ENCODE data around the gene ACACB. TPM values are rescaled to one million over a fixed set of nuclear protein-coding genes. Genes with fewer than 3 reads are reported as not detected.

The ACACB gene
- total RNA-seq, 2 donors from 2014 or later: 6.8 to 12.7 TPM

DNA sequence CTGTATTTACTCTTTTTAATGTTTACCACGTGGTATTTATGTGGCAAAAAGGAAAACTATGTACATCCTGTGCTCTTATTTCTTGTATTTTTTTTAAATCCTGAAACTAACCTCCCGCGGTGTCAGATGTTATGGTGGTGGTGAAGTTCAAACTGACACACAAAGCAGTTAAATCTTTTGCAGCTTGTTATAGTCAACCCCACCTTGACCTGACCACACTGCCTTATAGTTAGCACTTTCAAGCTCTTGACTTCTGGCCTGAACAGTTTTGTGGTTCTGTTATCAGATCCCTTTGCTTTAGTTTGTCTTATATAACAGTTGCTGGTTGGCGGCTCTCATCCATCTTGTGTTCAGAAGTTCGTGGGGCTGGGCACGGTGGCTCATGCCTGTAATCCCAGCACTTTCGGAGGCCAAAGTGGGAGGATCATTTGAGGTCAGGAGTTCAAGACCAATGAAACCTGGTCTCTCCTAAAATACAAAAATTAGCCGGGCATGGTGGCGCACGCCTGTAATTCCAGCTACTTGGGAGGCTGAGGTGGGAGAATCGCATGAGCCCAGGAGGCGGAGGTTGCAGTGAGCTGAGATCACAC is 16.9 kb upstream of the ACACB start:
- H3K4me3 Mint-ChIP-seq: peak overlapping the region; percentile 75
- Histone ChIP-seq H3K4me3 (ENCODE audit: low read length) (peak overlapping the region; percentile 93), H3K4me1 (ENCODE audit: control insufficient read depth, insufficient read depth, low read length) (peaks cover 4% of the 10 kb centered on the region), H3K9ac (ENCODE audit: extremely low read depth, low read length, poor library complexity, severe bottlenecking) (no peak overlapping the region), H3K36me3 (ENCODE audit: control insufficient read depth, insufficient read depth, low read length) (peaks cover 50% of the 10 kb centered on the region), H3K9me3 (ENCODE audit: control insufficient read depth, low read length) (no peaks in the 10 kb centered on the region), H3K27me3 (ENCODE audit: control insufficient read depth, insufficient read depth, low read length, poor library complexity, severe bottlenecking) (no peaks in the 10 kb centered on the region), H3K27ac (ENCODE audit: low read depth, low read length) (no peak overlapping the region)
- 94 to 95% methylated on average over 11 to 12 of the region's 12 CpGs for WGBS, 2 experiments (ENCODE audit: insufficient coverage in 1 of 2, insufficient read length in 1 of 2)
- peaks cover 9% of the 10 kb centered on the region for H3K4me1 Mint-ChIP-seq
- no peak for DNase-seq
- no peaks in the 10 kb centered on the region for H3K27me3 Mint-ChIP-seq (ENCODE audit: insufficient read depth)
- TF ChIP-seq, protein P1, sequence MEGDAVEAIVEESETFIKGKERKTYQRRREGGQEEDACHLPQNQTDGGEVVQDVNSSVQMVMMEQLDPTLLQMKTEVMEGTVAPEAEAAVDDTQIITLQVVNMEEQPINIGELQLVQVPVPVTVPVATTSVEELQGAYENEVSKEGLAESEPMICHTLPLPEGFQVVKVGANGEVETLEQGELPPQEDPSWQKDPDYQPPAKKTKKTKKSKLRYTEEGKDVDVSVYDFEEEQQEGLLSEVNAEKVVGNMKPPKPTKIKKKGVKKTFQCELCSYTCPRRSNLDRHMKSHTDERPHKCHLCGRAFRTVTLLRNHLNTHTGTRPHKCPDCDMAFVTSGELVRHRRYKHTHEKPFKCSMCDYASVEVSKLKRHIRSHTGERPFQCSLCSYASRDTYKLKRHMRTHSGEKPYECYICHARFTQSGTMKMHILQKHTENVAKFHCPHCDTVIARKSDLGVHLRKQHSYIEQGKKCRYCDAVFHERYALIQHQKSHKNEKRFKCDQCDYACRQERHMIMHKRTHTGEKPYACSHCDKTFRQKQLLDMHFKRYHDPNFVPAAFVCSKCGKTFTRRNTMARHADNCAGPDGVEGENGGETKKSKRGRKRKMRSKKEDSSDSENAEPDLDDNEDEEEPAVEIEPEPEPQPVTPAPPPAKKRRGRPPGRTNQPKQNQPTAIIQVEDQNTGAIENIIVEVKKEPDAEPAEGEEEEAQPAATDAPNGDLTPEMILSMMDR (conservative IDR thresholded peaks at IDR 0.05): no peak
- peaks cover 43% of the 10 kb centered on the region for H3K36me3 Mint-ChIP-seq (ENCODE audit: low read depth)
- H3K9me3 Mint-ChIP-seq: no peaks in the 10 kb centered on the region
- no peak overlapping the region for H3K27ac Mint-ChIP-seq

DNA sequence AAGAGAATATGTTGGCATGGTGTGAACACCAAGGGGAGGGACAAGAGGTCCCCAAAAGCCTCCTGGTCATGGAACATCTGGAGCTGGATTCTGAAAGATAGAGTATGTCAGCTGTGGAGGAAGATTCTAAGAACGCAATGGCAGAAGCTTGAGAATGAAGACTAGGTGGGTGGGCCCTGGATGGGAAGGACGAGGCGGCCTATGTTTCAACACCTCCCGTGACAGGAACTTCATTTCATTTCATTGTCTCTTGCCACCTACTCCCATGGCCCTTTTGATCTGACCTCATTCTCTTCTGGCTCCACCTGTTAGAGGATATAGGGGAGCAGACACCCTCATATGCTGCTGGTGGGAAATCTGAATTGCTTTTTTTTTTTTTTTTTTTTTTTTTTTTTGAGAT is 15.6 kb upstream of the ACACB start:
- Mint-ChIP-seq H3K27ac (peak overlapping the region; percentile 52), H3K36me3 (ENCODE audit: low read depth) (peaks cover 52% of the 10 kb centered on the region), H3K9me3 (no peaks in the 10 kb centered on the region), H3K4me1 (peaks cover 9% of the 10 kb centered on the region), H3K4me3 (no peak overlapping the region), H3K27me3 (ENCODE audit: insufficient read depth) (no peaks in the 10 kb centered on the region)
- H3K36me3 ChIP-seq (ENCODE audit: control insufficient read depth, insufficient read depth, low read length): peaks cover 61% of the 10 kb centered on the region
- peaks cover 4% of the 10 kb centered on the region for H3K4me1 ChIP-seq (ENCODE audit: control insufficient read depth, insufficient read depth, low read length)
- TF ChIP-seq, protein P1 (conservative IDR thresholded peaks at IDR 0.05): no peak
- no peaks in the 10 kb centered on the region for H3K27me3 ChIP-seq (ENCODE audit: control insufficient read depth, insufficient read depth, low read length, poor library complexity, severe bottlenecking)
- H3K9me3 ChIP-seq (ENCODE audit: control insufficient read depth, low read length): no peaks in the 10 kb centered on the region
- no peak overlapping the region for H3K4me3 ChIP-seq (ENCODE audit: low read length)
- 90 to 92% methylated on average over 2 to 4 of the region's 4 CpGs for WGBS, 2 experiments (ENCODE audit: insufficient coverage in 1 of 2, insufficient read length in 1 of 2)
- no peak overlapping the region for H3K9ac ChIP-seq (ENCODE audit: extremely low read depth, low read length, poor library complexity, severe bottlenecking)
- no peak overlapping the region for H3K27ac ChIP-seq (ENCODE audit: low read depth, low read length)
- DNase-seq: no peak

DNA sequence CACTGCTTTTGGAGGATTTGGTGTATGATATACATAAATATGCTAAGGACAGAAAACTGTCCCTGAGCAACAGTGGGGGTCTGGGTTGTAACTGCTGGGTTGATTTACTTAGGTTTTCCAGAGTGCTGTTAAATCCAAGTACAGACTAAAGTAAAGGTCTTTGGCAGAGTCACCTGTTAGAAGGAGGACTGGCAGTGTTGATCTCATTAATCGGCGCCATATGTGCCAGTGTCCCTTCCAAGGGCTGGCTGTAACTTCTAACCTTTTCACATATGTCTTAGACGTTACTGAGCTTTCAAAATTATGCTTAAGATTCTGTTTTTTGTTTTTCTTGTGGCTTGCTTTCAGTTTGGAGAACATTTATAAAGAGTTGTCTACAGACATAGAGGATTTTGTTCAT is 13.9 kb upstream of the ACACB start:
- TF ChIP-seq, protein P1 (conservative IDR thresholded peaks at IDR 0.05): no peak
- Histone ChIP-seq H3K27ac (ENCODE audit: low read depth, low read length) (no peak overlapping the region), H3K9ac (ENCODE audit: extremely low read depth, low read length, poor library complexity, severe bottlenecking) (no peak overlapping the region), H3K4me1 (ENCODE audit: control insufficient read depth, insufficient read depth, low read length) (peaks cover 4% of the 10 kb centered on the region), H3K36me3 (ENCODE audit: control insufficient read depth, insufficient read depth, low read length) (peaks cover 76% of the 10 kb centered on the region), H3K9me3 (ENCODE audit: control insufficient read depth, low read length) (no peaks in the 10 kb centered on the region), H3K27me3 (ENCODE audit: control insufficient read depth, insufficient read depth, low read length, poor library complexity, severe bottlenecking) (no peaks in the 10 kb centered on the region), H3K4me3 (ENCODE audit: low read length) (no peak overlapping the region)
- no peaks in the 10 kb centered on the region for H3K27me3 Mint-ChIP-seq (ENCODE audit: insufficient read depth)
- no peaks in the 10 kb centered on the region for H3K9me3 Mint-ChIP-seq
- WGBS, 2 experiments (ENCODE audit: insufficient coverage in 1 of 2, insufficient read length in 1 of 2): 84 to 100% methylated on average over 2 to 3 of the region's 3 CpGs
- no peak overlapping the region for H3K4me3 Mint-ChIP-seq
- peaks cover 9% of the 10 kb centered on the region for H3K4me1 Mint-ChIP-seq
- DNase-seq: no peak
- no peak overlapping the region for H3K27ac Mint-ChIP-seq
- H3K36me3 Mint-ChIP-seq (ENCODE audit: low read depth): peaks cover 64% of the 10 kb centered on the region
